Activated CD4-positive, alpha-beta T cell treated with anti-CD3 and anti-CD28 coated beads, Interleukin-2, amount 50 U/mL, for 48 hours (primary cell): ENCODE data around the gene IFITM2.

Experiments
- DNase-seq, 2 experiments: peaks; one replicate each; pipeline ENCODE4 v3.0.0-alpha.2; 2020

Gene IFITM2

DNA sequence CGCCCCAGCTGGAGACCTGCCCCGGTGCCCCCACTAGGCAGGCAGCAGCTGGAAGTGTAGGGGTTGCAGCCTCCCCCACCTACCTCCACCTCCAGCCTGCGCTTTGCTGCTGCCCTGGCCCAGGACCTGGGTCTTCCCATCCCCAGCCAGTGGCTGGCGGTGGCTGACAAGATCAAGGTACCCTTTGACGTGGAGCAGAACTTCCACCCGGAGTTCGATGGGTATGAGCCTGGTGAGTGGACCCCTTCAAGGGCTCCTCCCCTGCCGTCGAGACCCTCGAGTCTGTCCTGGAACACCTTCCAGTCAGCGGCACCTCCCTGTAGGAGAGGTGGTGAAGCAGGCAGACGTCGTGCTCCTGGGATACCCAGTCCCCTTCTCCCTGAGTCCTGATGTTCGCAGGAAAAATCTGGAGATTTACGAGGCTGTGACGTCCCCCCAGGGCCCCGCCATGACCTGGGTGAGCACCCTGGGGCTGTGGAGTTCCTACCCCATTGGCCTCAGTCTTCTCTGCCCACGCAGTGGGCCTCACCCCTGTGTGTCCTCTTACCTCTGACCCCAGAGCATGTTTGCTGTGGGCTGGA lies 14.3 kb upstream of the IFITM2 start:
- no peak for DNase-seq

DNA sequence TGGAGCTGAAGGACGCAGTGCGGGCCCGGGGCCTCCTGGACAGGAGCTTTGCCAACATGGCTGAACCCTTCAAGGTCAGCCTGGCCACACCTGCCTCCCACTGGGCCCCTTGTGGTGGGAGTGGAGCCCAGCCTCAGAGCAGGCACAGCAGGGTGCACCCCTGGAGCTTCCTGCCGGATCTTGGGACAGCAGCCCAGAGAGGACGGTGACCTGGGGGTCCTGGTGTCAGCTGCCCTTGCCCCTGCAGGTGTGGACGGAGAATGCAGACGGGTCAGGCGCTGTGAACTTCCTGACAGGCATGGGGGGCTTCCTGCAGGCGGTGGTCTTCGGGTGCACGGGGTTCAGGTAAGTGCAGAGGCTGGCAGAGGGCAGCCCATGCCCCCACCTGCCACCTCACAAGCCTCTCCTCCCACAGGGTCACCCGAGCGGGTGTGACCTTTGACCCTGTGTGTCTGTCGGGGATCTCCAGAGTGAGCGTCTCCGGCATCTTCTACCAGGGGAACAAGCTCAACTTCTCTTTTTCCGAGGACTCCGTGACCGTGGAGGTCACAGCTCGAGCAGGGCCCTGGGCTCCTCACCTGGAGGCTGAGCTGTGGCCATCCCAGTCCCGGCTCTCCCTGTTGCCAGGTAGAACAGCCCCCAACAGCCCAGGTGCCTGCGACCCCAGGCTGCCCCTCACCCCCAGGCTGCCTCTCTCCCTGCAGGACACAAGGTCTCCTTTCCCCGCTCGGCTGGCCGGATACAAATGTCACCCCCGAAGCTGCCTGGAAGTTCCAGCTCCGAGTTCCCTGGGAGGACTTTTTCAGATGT lies 13.6 kb upstream of the IFITM2 start:
- DNase-seq, result no peak

DNA sequence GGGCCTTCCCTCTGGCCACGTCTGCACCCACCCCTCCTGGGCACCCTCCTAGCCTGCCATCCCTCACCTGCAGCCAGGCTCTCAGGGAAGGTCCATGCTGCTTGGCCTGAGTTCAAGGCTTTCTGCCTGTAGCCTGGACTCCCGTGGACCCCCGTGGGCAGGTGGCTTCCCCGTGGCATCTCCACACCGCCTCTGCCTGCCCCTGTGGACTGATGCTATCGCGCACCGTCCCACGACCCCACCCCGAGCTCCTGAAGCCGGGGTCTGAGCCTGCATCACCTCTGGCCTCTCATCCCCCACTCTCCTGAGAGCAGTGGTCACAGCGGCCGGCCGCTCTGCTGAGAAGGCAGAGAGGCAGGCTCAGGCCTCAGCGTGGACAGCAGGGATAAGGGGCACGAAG lies 12.8 kb upstream of the IFITM2 start:
- no peak for DNase-seq

DNA sequence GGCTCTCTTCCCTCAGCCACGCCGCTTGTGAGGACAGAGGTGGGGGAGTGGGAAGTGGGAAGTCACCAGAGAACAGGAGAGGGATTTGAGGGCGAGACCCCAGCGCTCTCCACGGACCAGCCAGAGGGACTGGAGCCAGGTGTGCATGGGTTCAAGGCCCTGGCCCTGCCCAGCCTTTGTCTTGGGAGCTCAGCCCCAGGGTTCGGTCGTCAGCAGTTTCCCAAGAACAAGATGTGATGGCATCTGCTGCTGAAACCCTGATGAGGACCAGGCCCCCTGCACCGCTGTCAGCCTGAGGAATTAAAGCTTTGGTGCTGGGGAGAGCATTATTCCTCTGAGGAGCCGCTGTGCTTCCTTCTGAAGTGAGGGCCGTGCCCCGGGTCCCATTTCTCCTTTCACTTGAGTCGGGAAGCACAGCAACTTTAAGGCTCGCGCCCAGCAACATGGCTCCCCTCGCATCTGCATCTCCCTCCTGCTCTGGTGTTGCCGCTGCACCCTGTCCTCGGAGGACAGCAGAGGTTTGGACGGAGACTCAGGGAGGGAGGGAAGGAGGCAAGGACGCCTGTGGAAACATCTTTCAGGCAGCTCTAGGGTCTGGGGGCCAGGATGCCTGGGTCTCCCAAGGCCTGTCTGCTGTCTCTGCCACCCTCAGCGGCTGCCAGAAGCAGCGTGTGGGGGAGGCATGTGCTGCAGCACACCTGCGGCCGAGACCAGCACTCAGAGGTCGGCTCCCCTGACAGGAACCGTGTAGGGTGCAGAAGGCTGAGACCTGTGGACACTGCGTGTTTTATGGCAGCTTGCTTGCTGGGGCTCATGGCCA lies 12.1 kb upstream of the IFITM2 start:
- DNase-seq, result no peak

DNA sequence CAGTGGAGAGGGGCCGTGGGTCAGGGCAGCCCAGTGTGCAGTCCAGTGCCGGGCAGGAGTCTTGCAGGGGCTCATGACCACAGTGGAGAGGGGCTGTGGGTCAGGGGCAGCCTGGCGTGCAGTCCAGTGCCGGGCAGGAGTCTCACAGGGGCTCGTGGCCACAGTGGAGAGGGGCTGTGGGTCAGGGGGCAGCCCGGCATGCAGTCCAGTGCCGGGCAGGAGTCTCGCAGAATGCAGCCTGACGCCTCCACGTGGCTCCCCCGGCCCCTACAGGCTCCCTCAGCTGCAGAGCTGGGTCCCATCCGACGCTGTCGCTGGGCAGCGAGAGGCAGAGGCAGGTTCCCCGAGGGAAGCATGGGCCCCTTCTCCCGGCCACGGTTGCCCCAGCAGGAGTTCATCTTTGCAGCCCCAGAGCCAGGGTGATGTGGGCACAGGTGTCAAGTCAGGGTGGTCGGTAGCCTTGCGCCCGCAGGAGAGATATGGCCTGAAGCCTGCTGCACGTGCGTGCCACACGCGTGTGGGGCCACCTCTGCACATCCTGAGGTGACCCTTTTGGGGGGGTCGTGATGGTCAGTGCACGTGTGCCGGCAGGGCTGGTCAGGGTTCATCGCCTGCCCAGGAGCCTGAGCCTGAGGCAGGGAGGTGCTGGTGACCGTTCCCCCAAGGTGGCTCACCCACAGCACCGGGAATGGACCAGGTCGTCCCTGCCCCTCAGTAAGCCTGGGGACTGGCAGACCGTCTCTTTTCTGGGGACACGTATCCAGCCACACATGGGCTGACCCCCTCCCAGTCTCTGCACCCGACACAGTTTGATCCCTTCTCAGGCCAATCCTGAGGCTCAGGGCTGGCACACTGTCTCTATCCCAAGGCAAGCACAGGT lies 11.2 kb upstream of the IFITM2 start:
- no peak for DNase-seq

DNA sequence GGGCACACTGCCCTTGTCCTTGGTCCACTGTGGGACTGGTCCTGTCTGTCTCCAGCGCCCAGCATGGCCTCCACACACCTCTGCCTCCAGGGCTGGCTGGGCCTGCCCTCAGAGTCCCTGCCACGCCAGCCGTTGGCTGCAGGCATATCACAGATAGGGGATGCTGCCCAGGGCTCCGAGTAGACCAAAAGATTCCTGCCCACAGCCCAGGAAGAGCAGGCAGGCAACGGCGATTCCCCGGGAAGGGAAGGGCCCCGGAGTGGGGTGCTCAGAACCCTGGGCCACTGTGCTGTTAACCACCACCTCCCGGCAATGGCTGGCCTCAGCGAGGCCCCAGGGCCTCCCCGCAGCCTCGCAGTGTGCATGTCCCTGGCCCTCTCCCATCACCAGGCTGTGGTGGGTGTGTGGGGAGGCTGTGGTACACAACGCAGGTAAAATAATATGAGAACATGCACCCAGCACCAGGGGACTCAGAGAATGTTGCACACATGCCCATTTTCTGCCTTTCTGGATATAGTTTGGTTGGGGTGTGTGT lies 10.5 kb upstream of the IFITM2 start:
- no peak for DNase-seq

DNA sequence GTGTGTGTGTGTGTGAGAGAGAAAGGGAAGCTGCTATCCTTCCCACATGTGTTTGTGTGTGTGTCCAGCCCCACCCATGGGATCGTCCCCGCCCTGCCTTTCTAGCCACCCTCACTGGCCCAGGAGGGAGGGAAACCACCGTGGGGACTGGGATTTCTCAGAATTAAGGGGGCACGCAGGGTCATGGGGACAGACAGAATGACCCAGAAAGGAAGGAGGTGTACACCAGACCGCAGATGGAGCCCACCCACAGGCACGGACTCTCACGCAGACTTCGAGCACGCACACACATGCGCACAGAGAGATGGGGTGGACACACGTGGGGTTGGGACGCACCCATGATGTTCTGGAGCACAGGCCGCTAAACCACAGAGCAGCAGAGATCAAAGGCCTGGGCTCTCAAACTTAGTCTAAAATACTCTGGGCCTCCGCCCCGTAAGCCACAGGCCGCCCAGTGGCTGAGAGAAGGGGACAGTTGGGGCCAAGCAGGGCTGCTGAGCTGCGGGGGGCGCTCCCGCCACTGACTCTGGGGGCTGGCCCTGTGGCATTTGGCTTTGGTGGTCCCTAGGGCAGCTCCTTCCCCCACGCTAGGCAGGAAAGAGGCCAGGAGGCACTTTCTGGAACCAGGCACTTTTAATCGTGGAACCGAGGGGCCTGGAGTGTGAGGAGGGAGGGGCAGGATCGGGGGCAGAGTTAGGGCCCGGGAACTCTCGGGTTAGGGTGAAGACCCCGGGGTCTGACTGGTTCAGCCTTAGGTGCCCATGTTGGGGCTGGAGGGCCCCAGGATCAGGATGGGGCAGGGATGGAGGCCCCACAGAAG lies 9.8 kb upstream of the IFITM2 start:
- peak in 1 of 2 experiments; percentile 45 for DNase-seq

DNA sequence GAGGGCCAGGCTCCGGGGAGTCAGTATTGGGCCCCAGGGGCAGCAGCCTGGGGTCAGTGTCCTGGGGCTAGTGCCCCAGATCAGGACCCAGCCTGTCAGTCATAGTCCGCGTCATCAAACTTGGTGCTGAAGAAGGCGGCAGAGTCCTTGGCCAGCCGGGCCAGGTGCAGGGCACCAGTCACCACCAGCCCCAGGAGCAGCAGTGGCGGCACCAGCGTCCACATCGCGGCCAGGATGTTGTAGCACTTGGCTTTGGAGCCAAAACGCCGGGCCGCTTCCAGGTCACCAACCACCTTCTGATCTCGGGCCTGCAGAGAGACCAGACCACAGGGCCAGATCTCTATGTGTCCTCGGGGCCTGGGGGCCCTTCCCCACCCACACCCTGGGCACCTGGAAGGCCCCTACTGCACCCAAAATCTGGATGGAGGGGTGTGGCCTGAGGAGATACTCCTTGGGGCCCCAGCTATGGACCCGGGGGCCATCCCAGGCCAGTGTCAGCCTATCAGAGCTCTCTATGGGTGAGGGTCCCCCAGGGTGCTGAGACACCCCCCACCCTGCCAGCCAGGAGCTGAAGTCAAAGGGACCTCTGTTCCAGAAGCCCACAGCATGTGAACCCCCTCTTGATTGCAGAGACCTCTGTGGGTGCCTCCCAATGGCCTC lies 9.1 kb upstream of the IFITM2 start:
- DNase-seq, result no peak

DNA sequence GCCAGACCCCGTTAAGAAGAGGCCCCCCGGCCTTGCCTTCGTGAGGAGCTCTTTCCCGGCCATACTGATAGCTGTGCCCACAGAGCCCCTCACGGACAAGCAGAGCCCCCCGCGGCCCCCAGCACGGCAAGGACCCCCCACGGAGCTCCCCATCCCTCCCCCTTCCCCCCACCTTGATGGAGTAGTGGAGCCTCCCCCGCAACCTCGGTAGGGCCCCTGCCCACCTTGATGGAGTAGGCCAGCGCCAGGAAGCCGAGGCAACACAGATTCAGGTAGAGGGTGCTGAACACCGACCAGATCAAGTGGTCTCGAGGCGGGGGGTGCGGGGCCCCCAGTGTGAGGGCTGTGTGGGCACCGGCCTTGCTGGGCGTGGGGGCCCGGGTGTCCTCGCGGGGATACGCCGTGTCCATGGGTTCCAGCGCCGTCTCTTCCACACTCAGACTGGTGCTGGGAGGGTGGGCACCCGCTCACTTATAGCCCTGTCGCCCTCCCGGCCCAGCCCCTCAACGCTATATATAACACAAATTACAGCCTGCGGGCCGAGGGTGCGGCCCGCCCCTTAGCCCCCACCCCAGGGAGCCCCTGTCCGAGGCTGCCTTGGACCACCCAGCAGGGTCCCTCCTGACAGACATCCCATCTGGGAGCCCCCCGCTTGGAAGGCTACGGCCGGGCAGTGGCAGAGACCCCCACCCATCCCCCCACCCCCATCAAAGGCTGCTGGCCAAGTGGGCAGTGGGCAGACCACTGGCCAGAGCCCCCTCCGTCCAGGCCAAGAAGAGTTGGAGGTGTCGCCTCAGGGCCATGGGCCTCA lies 8.3 kb upstream of the IFITM2 start, which contains the start of gene IFITM5:
Gene IFITM5, minus strand, starts transcription at position 446 of the 811 bp plus-strand sequence. Its CDS starts 36 bp downstream, at position 410.
- no peak for DNase-seq

DNA sequence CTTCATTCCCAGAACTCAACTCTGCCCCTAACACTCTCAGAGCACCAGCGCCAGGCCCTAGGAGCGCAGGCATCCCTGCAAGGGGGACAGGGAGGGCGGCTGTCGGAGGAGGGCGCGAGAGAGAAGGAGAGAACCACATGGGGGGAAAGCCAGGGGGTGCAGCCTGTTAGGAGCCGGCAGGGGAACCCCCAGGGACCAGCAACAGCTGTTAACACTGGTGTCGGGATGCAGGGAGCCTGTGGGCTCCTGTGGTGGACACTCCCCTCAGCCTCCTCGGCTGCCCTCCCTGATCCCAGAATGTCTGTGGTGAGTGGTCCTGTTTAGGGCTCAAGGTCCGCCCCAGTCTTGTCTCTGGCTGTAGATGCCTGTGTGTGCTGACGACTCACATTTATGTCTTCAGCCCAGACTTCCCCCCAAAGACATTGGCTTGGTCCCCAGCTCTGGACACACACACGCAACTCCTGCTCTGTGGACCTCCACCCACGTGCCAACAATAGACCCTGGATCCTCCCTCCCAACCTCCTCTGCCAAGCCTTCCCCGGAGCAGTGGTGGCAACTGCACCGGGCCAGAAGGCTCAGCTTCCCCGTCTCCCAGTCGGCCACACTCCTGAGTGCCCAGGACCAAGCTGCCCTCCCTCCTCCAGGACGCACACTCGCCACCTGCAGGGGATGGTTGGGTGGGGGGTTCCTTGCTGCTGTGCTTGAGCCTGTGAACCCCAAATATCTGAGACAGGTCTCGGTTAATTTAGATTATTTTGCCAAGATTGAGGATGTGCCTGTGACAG lies 7.5 kb upstream of the IFITM2 start:
- DNase-seq, result no peak

DNA sequence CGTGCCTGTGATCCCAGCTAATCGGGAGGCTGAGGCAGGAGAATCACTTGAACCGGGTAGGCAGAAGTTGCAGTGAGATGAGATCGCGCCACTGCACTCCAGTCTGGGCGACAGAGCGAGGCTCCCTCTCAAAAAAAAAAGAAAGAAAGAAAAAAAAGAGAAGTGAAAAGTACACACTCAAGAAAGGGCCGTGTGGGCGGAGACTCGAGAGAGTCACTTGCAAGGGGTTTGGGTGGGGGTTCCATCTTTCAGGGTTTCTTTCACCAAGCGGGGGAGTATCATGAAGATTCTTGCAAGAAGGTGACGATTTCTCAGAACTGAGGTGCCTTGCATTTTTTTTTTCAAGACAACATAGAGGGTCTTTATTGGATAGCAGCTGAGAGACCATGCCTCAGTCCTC lies 4.3 kb upstream of the IFITM2 start:
- no peak for DNase-seq

DNA sequence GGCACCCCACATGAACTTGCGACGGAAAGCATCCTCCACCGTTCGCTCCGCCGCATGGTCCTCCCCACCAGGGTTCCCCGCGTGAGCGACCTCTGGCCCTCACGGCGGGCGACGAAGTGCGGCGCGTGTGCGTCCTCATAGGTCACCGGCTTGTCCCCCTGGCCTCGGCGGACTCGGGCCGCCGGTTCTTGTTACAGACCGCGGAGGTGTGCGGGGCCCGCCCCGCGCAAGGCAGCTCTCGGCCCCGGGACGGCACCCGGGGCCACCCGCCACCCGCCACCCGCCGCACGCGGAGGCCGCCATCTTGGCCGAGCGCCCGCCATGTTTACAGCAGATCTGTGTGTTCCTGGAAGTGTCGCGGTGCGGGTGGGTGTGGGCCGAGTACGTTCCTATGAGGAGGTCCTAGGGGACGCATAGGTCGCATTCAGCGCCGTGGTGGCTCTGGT lies 3.5 kb upstream of the IFITM2 start:
- DNase-seq, result no peak

DNA sequence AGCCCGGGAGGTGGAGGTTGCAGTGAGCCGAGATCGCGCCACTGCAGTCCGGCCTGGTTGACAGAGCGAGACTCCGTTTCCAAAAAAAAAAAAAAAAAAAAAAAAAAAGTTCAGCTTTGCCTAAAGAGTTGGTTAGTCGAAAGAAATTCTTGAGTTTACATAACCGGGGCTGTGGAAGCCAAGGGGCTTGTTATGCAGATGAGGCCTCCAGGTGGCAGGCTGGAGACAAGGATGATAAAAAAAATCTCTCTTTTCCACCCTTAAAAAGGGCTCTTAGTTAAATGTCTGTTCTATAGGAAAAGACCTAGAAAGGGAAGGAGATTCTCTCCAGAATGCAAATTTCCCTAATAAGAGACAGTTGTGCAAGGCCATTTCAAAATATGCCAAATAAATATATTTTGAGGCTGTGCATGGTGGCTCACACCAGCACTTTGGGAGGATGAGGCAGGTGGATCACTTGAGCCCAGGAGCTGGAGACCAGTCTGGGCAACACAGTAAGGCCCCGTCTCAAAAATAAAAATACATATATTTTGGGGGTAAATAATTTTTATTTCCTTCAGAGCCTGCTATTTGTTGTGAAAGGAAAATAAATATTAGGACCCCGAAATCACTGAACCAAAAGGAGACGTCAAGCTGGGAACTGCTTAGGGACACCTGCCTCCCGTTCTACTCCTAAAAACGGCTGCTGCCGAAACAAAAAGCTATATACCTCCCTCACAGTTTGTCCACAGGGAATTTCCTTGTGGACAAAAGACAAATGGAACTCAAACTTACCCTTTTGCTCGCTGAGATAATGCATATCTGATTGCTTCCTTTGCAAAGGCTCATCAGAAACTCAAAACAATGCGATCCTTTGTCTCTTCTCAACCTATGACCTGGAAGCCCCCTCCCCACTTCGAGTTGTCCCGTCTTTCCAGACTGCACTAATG lies 2.4 kb upstream of the IFITM2 start:
- peak; percentile 61 to 70 for DNase-seq

DNA sequence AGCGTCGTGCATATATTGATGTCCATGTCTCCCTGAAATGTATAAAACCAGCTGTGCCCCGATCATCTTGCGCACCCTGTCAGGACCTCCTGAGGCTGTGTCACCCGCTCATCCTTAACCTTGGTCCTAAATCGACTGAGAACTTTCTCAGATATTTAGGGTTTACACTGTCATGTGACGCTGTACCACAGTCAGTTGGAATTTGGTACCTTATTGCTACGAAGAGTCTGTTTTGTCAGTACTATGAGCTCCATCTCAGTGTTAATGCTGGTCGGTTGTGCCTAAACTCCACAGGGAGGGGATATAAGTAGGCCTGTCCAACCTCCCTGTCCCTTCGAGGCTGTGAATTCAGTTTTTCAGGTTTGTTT lies 1.8 kb upstream of the IFITM2 start:
- no peak for DNase-seq

DNA sequence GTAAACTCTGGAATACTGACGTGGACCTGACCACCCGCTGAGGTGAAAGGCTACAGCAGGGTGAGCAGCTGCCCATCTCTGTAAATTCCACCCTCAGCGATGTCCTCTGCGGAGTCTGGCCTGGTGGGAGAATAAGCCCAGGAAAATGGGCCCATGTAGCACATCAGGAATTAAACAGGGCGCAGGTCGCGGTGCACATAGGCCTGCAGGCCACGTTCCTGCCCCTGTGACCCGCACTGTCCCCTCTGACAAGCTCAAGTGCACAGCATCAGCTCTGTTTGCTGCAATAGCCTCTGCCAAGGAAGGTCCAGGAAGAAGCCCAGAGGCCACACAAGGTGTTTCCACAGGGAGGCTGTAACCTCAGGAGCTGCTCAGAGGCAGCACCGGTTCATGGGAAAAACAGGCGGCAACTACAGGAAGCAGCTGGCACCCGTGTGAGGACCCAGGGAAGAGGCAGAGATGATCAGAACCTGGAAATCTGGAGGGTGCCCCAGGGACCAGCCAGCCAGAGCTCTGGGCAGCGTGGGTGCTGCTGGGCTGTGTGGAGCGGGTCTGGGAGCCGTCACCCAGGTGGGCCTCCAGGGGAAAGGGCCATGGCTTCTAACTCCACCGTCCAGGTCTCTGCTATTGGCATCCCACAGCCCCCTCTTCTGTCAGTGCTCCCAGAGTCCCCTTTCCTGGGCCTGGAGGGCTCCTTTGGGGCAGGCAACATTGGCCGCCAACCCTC lies 808 bp upstream of the IFITM2 start:
- DNase-seq, result no peak

DNA sequence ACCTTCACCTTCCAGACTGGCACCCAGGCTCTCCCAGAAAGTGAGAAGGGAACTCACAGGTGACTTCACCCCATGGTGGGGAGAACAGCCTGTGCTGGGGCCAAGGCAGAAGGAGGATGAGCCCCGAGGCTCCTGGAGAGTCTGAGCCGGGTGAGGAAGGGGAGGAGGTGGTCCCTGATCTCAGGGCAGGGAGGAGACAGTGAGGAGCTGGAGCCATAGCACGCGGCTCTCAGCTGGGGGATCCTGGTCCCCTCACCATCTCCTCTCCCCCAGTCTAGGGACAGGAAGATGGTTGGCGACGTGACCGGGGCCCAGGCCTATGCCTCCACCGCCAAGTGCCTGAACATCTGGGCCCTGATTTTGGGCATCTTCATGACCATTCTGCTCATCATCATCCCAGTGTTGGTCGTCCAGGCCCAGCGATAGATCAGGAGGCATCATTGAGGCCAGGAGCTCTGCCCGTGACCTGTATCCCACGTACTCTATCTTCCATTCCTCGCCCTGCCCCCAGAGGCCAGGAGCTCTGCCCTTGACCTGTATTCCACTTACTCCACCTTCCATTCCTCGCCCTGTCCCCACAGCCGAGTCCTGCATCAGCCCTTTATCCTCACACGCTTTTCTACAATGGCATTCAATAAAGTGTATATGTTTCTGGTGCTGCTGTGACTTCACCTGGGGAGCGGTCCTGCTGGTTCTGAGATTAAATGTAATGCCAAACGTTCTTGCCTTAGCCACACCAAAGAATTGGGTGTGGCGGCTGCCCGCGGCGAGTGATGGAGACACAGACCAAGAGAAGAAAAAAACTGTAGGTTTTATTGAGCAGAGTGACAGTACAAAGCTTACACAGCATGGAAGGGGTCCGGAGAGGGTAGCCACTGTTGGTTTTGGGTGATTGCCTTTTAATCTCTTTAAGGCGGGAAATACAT lies 1.4 kb downstream of the IFITM2 start:
- DNase-seq, result peak in 1 of 2 experiments; percentile 48
